Tibial nerve (tissue), 4 donors: ENCODE measurements around the gene AKT1S1. TPM values are rescaled to one million over a fixed set of nuclear protein-coding genes. Genes with fewer than 3 reads are reported as not detected.

ENCODE experiments used
- DNase-seq, 2 donors: peaks; one replicate each; pipeline ENCODE4 v3.0.0-alpha.2; 2019; ENCODE audit warnings: low spot score in 2 of 2
- H3K27ac ChIP-seq, 4 donors: fragments of 200-600 bp; sonication (generic) in 3 of 4; one replicate each; pipeline ENCODE4 v1.5.1; 2017 to 2019; ENCODE audit warnings: mild to moderate bottlenecking in 1 of 4
- H3K27me3 ChIP-seq, 2 donors: fragments of 200-600 bp; sonication (generic) in 1 of 2; one replicate each; pipeline versions ENCODE4 v1.5.1 to v1.6.0; 2017 to 2019
- H3K36me3 ChIP-seq, 3 donors: fragments of 200-600 bp; sonication (generic); one replicate each; pipeline ENCODE4 v1.5.1; 2018 to 2019
- H3K4me1 ChIP-seq, 4 donors: fragments of 200-600 bp; sonication (generic) in 3 of 4; one replicate each; pipeline ENCODE4 v1.5.1; 2017 to 2019
- H3K4me3 ChIP-seq, 4 donors: fragments of 200-600 bp; sonication (generic) in 3 of 4; one replicate each; pipeline ENCODE4 v1.5.1; 2017 to 2019; ENCODE audit warnings: mild to moderate bottlenecking in 1 of 4, moderate library complexity in 1 of 4
- H3K9me3 ChIP-seq, 4 donors: fragments of 200-600 bp; sonication (generic) in 3 of 4; one replicate each; pipeline ENCODE4 v1.5.1; 2017 to 2019
- CTCF ChIP-seq, 5 experiments: fragments of 200-600 bp in 3 of 5; fragments of 450-650 bp in 2 of 5; sonication (generic) in 3 of 5; IDR thresholded peaks; one replicate each; pipeline ENCODE4 v1.5.1; 2016 to 2019; ENCODE audit warnings: antibody characterized with exemption in 5 of 5, mild to moderate bottlenecking in 3 of 5, moderate library complexity in 2 of 5
- EP300 ChIP-seq, 2 donors: sonication (generic); formaldehyde crosslinking; IDR thresholded peaks; one replicate each; pipeline ENCODE4 v1.6.1; 2017; ENCODE audit warnings: antibody characterized with exemption in 2 of 2, mild to moderate bottlenecking in 1 of 2
- POLR2A ChIP-seq, 2 donors: fragments of 450-650 bp; IDR thresholded peaks; one replicate each; pipeline ENCODE4 v1.6.1; 2017; ENCODE audit warnings: antibody characterized with exemption in 2 of 2, mild to moderate bottlenecking in 2 of 2, moderate library complexity in 2 of 2
- WGBS, 2 donors: methylation state at CpG; one replicate each; pipeline ENCODE4 v1.1.5; 2018; 5-methylcytosine and 5-hydroxymethylcytosine counted together
- total RNA-seq, 4 donors: library from RNA; depleted of rRNA; stranded (reverse); fragments of >200 nt; gene quantifications; one replicate each; pipeline ENCODE4 v1.1.0, GENCODE V29; 2016

AKT1S1 gene
- total RNA-seq, 4 donors from 2014 or later = 20.6 to 27.4 (median 25.4) TPM

- peaks cover 0 to 18% (median 8%) of the 10 kb centered on the region in 4 donors for H3K4me1 ChIP-seq
- peaks cover 0 to 51% (median 3%) of the 10 kb centered on the region in 3 donors for H3K36me3 ChIP-seq
- no peaks in the 10 kb centered on the region for H3K27me3 ChIP-seq
- no peak overlapping the region for H3K4me3 ChIP-seq
- no peak overlapping the region for H3K27ac ChIP-seq
- no peak for DNase-seq
- no peak for TF ChIP-seq CTCF (IDR thresholded peaks at IDR 0.05)
- no peak for TF ChIP-seq POLR2A (IDR thresholded peaks at IDR 0.05)
- no peaks in the 10 kb centered on the region for H3K9me3 ChIP-seq
- WGBS, 2 donors = 74 to 83% methylated on average over 16 of the region's 16 CpGs
Measured at GRCh38 chr19:49906879-49907564, 29.9 kb upstream of the AKT1S1 start.

GRCh38 chr19:49904136-49904535 is 27.0 kb upstream of the AKT1S1 start:
- 62 to 77% methylated on average over 6 of the region's 6 CpGs for WGBS, 2 donors
- H3K36me3 ChIP-seq = peaks cover 0 to 37% (median 3%) of the 10 kb centered on the region in 3 donors
- H3K27me3 ChIP-seq = no peaks in the 10 kb centered on the region
- DNase-seq = no peak
- no peaks in the 10 kb centered on the region for H3K9me3 ChIP-seq
- H3K4me1 ChIP-seq = no peaks in the 10 kb centered on the region
- TF ChIP-seq POLR2A (IDR thresholded peaks at IDR 0.05) (no peak), CTCF (IDR thresholded peaks at IDR 0.05) (no peak), EP300 (IDR thresholded peaks at IDR 0.05) (no peak)
- H3K27ac ChIP-seq = no peak overlapping the region
- H3K4me3 ChIP-seq = no peak overlapping the region

- WGBS, 2 donors = 40% methylated on average over 19 to 20 of the region's 20 CpGs
- TF ChIP-seq CTCF (IDR thresholded peaks at IDR 0.05) (no peak), POLR2A (IDR thresholded peaks at IDR 0.05) (no peak), EP300 (IDR thresholded peaks at IDR 0.05) (no peak)
- peaks cover 0 to 18% (median 12%) of the 10 kb centered on the region in 4 donors for H3K4me1 ChIP-seq
- no peaks in the 10 kb centered on the region for H3K27me3 ChIP-seq
- no peak within 1 kb of the TSS for H3K4me3 ChIP-seq
- H3K9me3 ChIP-seq = no peaks in the 10 kb centered on the region
- H3K36me3 ChIP-seq = no peaks in the 10 kb centered on the region
- DNase-seq = peak in 1 of 2 donors; percentile 36
- H3K27ac ChIP-seq = peak within 1 kb of the TSS in 3 of 4 donors; percentile 12 to 83 (median 25)
Measured at GRCh38 chr19:49896863-49897621, 19.9 kb upstream of the AKT1S1 start, which contains the start of gene IL4I1. Gene IL4I1 (minus strand): TSS chr19:49896887. CDS start chr19:49896160, 727 bp downstream.

- no peak for DNase-seq
- H3K27ac ChIP-seq = no peak overlapping the region
Measured at GRCh38 chr19:49895566-49896297, 18.6 kb upstream of the AKT1S1 start.

More at GRCh38 chr19:49895566-49896297, 18.6 kb upstream of the AKT1S1 start:
- no peaks in the 10 kb centered on the region for H3K36me3 ChIP-seq
- no peaks in the 10 kb centered on the region for H3K27me3 ChIP-seq
- no peak overlapping the region for H3K4me3 ChIP-seq
- H3K9me3 ChIP-seq = no peaks in the 10 kb centered on the region
- H3K4me1 ChIP-seq = peaks cover 0 to 20% (median 13%) of the 10 kb centered on the region in 4 donors
- WGBS, 2 donors = 49 to 55% methylated on average over 12 to 13 of the region's 17 CpGs
- TF ChIP-seq CTCF (IDR thresholded peaks at IDR 0.05) (no peak), POLR2A (IDR thresholded peaks at IDR 0.05) (no peak)
